SK-N-SH treated with all-trans-retinoic acid at 6 μM for 48 hours (cell line): ENCODE results near the gene CACNA2D4.

Source experiments
- ATAC-seq: fragments of 200-7000 bp; cut with Tn5 transposase; 3 replicates; pipeline ENCODE4 v1.9.1; 2020; ENCODE audit warnings: mild to moderate bottlenecking, moderate library complexity
- ARNTL ChIP-seq: fragments of 450-650 bp; formaldehyde crosslinking; IDR thresholded peaks from 2 replicates; pipeline ENCODE4 v1.5.0; 2020; ENCODE audit warnings: low read depth, mild to moderate bottlenecking, moderate library complexity, borderline replicate concordance
- BACH2 ChIP-seq: fragments of 250-450 bp; sonication (Bioruptor Pico); IDR thresholded peaks from 2 replicates; pipeline ENCODE4 v1.9.0; 2021; ENCODE audit warnings: mild to moderate bottlenecking, borderline replicate concordance
- CSDC2 ChIP-seq: fragments of 250-450 bp; sonication (Bioruptor Pico); IDR thresholded peaks from 2 replicates; pipeline ENCODE4 v1.5.0; 2020; ENCODE audit warnings: mild to moderate bottlenecking, moderate library complexity
- ESRRG ChIP-seq: fragments of 250-450 bp; sonication (Bioruptor Pico); IDR thresholded peaks from 2 replicates; pipeline ENCODE4 v1.6.1; 2021; ENCODE audit warnings: mild to moderate bottlenecking
- GLIS3 ChIP-seq: fragments of 250-450 bp; sonication (Bioruptor Pico); IDR thresholded peaks from 2 replicates; pipeline ENCODE4 v1.5.0; 2020; ENCODE audit warnings: mild to moderate bottlenecking, moderate library complexity
- ISL1 ChIP-seq: fragments of 250-450 bp; sonication (Bioruptor Pico); IDR thresholded peaks from 2 replicates; pipeline ENCODE4 v2.1.2; 2022; ENCODE audit warnings: mild to moderate bottlenecking, moderate library complexity
- OSR1 ChIP-seq: fragments of 250-450 bp; sonication (Bioruptor Pico); IDR thresholded peaks from 2 replicates; pipeline ENCODE4 v1.8.0; 2022; ENCODE audit warnings: moderate library complexity, mild to moderate bottlenecking, inconsistent platforms
- PPARA ChIP-seq: fragments of 250-450 bp; sonication (Bioruptor Pico); IDR thresholded peaks from 2 replicates; pipeline ENCODE4 v1.5.0; 2020; ENCODE audit warnings: mild to moderate bottlenecking, borderline replicate concordance
- RARB ChIP-seq: fragments of 250-450 bp; sonication (Bioruptor Pico); IDR thresholded peaks from 2 replicates; pipeline ENCODE4 v1.8.0; 2021; ENCODE audit warnings: mild to moderate bottlenecking, moderate library complexity
- SNAI2 ChIP-seq: fragments of 250-450 bp; sonication (Bioruptor Pico); IDR thresholded peaks from 2 replicates; pipeline ENCODE4 v1.5.0; 2020; ENCODE audit warnings: mild to moderate bottlenecking, moderate library complexity
- TCF4 ChIP-seq: fragments of 250-450 bp; sonication (Bioruptor Pico); IDR thresholded peaks from 2 replicates; pipeline ENCODE4 v1.8.0; 2021; ENCODE audit warnings: mild to moderate bottlenecking, moderate library complexity, borderline replicate concordance
- TOX ChIP-seq: fragments of 250-450 bp; sonication (Bioruptor Pico); IDR thresholded peaks from 2 replicates; pipeline ENCODE4 v1.8.0; 2021; ENCODE audit warnings: mild to moderate bottlenecking, moderate library complexity, borderline replicate concordance
- ZC3H10 ChIP-seq: fragments of 250-450 bp; sonication (Bioruptor Pico); IDR thresholded peaks from 2 replicates; pipeline ENCODE4 v1.5.1; 2021; ENCODE audit warnings: mild to moderate bottlenecking, moderate library complexity
- ZFP3 ChIP-seq: fragments of 250-450 bp; sonication (Bioruptor Pico); IDR thresholded peaks from 2 replicates; pipeline ENCODE4 v1.5.0; 2020; ENCODE audit warnings: mild to moderate bottlenecking, moderate library complexity
- ZFP30 ChIP-seq: fragments of 450-650 bp; formaldehyde crosslinking; IDR thresholded peaks from 2 replicates; pipeline ENCODE4 v1.5.0; 2022; ENCODE audit warnings: mild to moderate bottlenecking, moderate library complexity
- ZNF565 ChIP-seq: fragments of 450-650 bp; formaldehyde crosslinking; conservative IDR thresholded peaks from 2 replicates; pipeline ENCODE4 v1.5.0; 2020; ENCODE audit warnings: low read depth, mild to moderate bottlenecking, moderate library complexity
- ZNF8 ChIP-seq: fragments of 450-650 bp; formaldehyde crosslinking; IDR thresholded peaks from 2 replicates; pipeline ENCODE4 v1.5.0; 2020; ENCODE audit warnings: mild to moderate bottlenecking, moderate library complexity
- TF ChIP-seq, protein P1 (sequence below): fragments of 250-450 bp; sonication (Bioruptor Pico); IDR thresholded peaks from 2 replicates; pipeline ENCODE4 v1.8.0; 2020; ENCODE audit warnings: mild to moderate bottlenecking, moderate library complexity, borderline replicate concordance
- TF ChIP-seq, protein P2 (sequence below): fragments of 250-450 bp; sonication (Bioruptor Pico); IDR thresholded peaks from 2 replicates; pipeline ENCODE4 v1.5.0; 2020; ENCODE audit warnings: mild to moderate bottlenecking, moderate library complexity
- TF ChIP-seq, protein P3 (sequence below): fragments of 250-450 bp; sonication (Bioruptor Pico); IDR thresholded peaks from 2 replicates; pipeline ENCODE4 v1.5.1; 2020; ENCODE audit warnings: low read depth, mild to moderate bottlenecking, moderate library complexity
- TF ChIP-seq, protein P4 (sequence below): fragments of 250-450 bp; sonication (Bioruptor Pico); IDR thresholded peaks from 2 replicates; pipeline ENCODE4 v1.5.1; 2021; ENCODE audit warnings: mild to moderate bottlenecking, moderate library complexity

Gene CACNA2D4

DNA sequence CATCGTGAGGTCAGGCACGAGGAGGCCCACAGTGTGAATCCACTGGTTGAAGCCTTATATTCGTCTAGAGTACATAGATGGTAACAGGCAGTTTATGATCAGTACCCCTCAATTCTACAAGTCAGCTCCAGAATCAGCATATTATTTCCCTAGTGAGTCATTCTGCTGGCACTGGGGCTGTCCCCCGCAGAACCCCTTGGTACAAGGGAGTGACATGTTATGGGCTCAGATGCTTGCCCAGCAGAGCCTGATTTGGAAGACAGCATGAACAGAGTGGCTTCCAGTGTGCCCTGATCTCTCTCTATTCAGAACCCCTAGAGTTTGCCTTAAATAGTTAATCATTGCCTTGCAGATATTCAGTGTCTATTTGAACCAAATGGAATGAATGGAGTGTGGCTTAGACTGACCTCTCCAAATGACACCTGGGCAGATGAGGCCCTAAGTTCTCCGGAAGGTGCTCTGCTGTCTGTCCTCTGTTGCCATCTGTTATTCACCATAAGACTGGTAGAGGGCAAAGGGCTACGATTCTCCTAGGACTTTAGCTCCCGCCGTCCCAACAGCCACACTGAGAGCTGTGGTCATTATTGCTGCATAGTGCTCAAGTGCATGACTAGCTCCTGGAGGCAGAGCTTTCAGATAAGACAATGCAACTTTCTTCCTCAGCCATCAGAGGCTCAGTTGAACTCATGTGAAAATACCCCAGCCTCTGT is 41.1 kb downstream of the CACNA2D4 start (continued):
- no peak for TF ChIP-seq SNAI2 (CRISPR knock-in tag)
- no peak for TF ChIP-seq ARNTL
- TF ChIP-seq, all 23 proteins: peak for 0

DNA sequence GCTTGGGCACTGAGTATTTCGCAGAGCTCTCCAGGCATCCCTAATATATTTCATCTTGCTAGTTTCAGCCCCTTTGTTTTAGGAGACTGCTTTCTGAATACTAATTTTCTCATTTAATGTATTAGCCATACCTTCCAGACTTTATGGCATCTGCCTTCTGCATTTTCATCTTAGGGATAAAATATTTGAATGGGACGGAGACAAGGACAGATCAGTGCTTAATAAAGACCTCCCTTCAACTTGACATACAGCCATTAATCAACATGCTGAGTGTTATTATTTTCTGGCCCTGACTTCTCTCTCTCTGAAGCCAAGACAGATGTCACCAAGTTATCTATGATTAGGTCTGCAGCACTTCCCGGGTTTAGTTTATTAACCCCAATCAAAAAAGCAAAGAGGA is 42.4 kb downstream of the CACNA2D4 start:
- ATAC-seq, result no peak
- TF ChIP-seq ZC3H10 (CRISPR knock-in tag) (no peak), ZFP3 (CRISPR knock-in tag) (no peak), ESRRG (no peak), PPARA (CRISPR knock-in tag) (no peak), SNAI2 (CRISPR knock-in tag) (no peak), ZFP30 (CRISPR knock-in tag) (no peak), BACH2 (CRISPR knock-in tag) (no peak), CSDC2 (no peak), ISL1 (CRISPR knock-in tag) (no peak), ZNF565 (CRISPR knock-in tag) (no peak), ZNF8 (CRISPR knock-in tag) (no peak), RARB (CRISPR knock-in tag) (no peak)
- TF ChIP-seq, protein P1, sequence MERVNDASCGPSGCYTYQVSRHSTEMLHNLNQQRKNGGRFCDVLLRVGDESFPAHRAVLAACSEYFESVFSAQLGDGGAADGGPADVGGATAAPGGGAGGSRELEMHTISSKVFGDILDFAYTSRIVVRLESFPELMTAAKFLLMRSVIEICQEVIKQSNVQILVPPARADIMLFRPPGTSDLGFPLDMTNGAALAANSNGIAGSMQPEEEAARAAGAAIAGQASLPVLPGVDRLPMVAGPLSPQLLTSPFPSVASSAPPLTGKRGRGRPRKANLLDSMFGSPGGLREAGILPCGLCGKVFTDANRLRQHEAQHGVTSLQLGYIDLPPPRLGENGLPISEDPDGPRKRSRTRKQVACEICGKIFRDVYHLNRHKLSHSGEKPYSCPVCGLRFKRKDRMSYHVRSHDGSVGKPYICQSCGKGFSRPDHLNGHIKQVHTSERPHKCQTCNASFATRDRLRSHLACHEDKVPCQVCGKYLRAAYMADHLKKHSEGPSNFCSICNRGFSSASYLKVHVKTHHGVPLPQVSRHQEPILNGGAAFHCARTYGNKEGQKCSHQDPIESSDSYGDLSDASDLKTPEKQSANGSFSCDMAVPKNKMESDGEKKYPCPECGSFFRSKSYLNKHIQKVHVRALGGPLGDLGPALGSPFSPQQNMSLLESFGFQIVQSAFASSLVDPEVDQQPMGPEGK, result no peak
- TF ChIP-seq, protein P2, sequence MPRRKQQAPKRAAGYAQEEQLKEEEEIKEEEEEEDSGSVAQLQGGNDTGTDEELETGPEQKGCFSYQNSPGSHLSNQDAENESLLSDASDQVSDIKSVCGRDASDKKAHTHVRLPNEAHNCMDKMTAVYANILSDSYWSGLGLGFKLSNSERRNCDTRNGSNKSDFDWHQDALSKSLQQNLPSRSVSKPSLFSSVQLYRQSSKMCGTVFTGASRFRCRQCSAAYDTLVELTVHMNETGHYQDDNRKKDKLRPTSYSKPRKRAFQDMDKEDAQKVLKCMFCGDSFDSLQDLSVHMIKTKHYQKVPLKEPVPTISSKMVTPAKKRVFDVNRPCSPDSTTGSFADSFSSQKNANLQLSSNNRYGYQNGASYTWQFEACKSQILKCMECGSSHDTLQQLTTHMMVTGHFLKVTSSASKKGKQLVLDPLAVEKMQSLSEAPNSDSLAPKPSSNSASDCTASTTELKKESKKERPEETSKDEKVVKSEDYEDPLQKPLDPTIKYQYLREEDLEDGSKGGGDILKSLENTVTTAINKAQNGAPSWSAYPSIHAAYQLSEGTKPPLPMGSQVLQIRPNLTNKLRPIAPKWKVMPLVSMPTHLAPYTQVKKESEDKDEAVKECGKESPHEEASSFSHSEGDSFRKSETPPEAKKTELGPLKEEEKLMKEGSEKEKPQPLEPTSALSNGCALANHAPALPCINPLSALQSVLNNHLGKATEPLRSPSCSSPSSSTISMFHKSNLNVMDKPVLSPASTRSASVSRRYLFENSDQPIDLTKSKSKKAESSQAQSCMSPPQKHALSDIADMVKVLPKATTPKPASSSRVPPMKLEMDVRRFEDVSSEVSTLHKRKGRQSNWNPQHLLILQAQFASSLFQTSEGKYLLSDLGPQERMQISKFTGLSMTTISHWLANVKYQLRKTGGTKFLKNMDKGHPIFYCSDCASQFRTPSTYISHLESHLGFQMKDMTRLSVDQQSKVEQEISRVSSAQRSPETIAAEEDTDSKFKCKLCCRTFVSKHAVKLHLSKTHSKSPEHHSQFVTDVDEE, result no peak
- TF ChIP-seq, protein P3, sequence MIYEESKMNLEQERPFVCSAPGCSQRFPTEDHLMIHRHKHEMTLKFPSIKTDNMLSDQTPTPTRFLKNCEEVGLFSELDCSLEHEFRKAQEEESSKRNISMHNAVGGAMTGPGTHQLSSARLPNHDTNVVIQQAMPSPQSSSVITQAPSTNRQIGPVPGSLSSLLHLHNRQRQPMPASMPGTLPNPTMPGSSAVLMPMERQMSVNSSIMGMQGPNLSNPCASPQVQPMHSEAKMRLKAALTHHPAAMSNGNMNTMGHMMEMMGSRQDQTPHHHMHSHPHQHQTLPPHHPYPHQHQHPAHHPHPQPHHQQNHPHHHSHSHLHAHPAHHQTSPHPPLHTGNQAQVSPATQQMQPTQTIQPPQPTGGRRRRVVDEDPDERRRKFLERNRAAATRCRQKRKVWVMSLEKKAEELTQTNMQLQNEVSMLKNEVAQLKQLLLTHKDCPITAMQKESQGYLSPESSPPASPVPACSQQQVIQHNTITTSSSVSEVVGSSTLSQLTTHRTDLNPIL (CRISPR knock-in tag), result no peak

DNA sequence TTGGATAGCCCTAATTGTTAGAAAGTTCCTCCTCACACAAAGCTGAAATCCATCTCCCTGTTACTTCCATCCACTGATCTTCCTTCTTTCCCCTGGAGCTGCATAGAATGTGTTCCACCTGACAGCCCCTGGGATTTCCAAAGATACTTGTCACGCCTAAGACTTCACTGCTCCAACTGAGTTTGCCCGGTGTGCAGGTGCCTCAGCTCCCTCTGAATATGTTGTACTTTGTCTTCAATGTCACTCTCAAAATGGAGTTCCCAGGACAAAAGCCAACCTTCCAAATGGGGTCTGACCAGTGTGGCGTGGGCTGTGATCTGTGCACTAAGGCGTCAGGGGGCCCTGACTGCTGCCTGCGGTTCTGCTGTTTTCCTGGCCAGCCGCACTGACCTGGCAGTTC is 42.8 kb downstream of the CACNA2D4 start:
- no peak for TF ChIP-seq GLIS3 (CRISPR knock-in tag)
- no peak for TF ChIP-seq OSR1 (CRISPR knock-in tag)
- TF ChIP-seq, protein P1, result no peak
- no peak for TF ChIP-seq ESRRG
- TF ChIP-seq PPARA (CRISPR knock-in tag), result no peak
- no peak for TF ChIP-seq CSDC2
- no peak for TF ChIP-seq ZFP3 (CRISPR knock-in tag)
- TF ChIP-seq TOX (CRISPR knock-in tag), result no peak
- TF ChIP-seq, protein P2, result no peak
- TF ChIP-seq ISL1 (CRISPR knock-in tag), result no peak
- TF ChIP-seq, protein P4, sequence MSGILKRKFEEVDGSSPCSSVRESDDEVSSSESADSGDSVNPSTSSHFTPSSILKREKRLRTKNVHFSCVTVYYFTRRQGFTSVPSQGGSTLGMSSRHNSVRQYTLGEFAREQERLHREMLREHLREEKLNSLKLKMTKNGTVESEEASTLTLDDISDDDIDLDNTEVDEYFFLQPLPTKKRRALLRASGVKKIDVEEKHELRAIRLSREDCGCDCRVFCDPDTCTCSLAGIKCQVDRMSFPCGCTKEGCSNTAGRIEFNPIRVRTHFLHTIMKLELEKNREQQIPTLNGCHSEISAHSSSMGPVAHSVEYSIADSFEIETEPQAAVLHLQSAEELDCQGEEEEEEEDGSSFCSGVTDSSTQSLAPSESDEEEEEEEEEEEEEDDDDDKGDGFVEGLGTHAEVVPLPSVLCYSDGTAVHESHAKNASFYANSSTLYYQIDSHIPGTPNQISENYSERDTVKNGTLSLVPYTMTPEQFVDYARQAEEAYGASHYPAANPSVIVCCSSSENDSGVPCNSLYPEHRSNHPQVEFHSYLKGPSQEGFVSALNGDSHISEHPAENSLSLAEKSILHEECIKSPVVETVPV (CRISPR knock-in tag), result no peak
- no peak for TF ChIP-seq TCF4 (CRISPR knock-in tag)
- TF ChIP-seq ZFP30 (CRISPR knock-in tag), result no peak
- no peak for TF ChIP-seq BACH2 (CRISPR knock-in tag)
- no peak for TF ChIP-seq SNAI2 (CRISPR knock-in tag)
- no peak for TF ChIP-seq ZNF565 (CRISPR knock-in tag)
- no peak for TF ChIP-seq ARNTL
- ATAC-seq, result no peak
